Fibroblast of the aortic adventitia (primary cell): ENCODE measurements around the gene KCNK15. TPM values are rescaled to one million over a fixed set of nuclear protein-coding genes. Genes with fewer than 3 reads are reported as not detected.
A peak's percentile ranks its signal among the peaks of the same experiment; 100 is the strongest.

Experiments used
- DNase-seq: peaks from one replicate; pipeline ENCODE4 v3.0.0-alpha.2; 2010; ENCODE audit warnings: low read depth
- H3K4me3 ChIP-seq: 2 replicates; pipeline ENCODE4 v1.5.1; 2011; ENCODE audit warnings: low read depth, mild to moderate bottlenecking, control low read depth, low read length, moderate library complexity
- total RNA-seq: library from RNA; depleted of rRNA; stranded (reverse); fragments of >200 nt; gene quantifications from 2 replicates; pipeline ENCODE4 v1.2.3, GENCODE V29; 2012; ENCODE audit warnings: low replicate concordance
- TF ChIP-seq, protein P1 (sequence below): IDR thresholded peaks from 2 replicates; pipeline ENCODE4 v1.5.1; 2011; ENCODE audit warnings: mild to moderate bottlenecking, low read length, control low read depth, inconsistent platforms; ENCODE audit not compliant: insufficient read depth

KCNK15 gene
- total RNA-seq, 1 donor: 8.5 TPM

DNA sequence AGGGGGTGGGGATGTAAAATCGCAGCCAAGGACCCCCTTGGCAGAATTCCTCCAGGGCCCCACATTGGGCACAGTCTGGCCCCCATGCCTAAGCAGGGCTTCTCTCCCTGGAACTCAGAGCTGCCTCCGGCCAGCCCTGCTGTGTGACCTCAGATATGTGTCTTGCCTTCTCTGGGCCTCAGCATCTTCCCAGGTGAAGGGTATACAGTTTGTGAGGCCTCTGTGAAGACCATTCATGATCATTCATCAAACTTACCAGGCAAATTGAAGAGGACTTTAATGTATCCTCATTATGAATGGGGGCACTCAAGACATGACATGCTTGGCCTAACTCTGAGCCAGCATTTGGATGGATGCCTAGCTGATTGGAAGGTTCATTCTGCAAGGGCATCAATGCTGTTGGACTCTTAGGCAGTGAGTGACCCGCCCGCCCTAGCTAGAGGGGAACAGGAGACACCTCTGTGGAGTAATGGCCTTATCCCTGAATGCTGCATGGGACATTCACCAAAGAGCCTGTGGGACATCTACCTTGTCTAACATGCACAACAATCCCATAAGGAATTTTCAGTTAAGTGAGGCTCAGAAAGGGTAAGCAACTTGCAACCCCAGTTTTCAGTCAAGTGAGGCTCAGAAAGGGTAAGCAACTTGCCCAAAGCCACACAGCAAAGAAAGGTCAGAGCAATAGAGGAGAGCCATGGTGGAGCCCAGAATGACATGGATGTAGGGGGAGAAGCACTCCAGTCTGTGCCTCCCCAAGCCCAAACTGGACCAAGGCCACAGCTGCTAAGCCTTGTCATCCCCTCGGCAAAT, 30.0 kb upstream of the KCNK15 start:
- peak overlapping the region; percentile 22 for H3K4me3 ChIP-seq
- no peak for DNase-seq
- TF ChIP-seq, protein P1, sequence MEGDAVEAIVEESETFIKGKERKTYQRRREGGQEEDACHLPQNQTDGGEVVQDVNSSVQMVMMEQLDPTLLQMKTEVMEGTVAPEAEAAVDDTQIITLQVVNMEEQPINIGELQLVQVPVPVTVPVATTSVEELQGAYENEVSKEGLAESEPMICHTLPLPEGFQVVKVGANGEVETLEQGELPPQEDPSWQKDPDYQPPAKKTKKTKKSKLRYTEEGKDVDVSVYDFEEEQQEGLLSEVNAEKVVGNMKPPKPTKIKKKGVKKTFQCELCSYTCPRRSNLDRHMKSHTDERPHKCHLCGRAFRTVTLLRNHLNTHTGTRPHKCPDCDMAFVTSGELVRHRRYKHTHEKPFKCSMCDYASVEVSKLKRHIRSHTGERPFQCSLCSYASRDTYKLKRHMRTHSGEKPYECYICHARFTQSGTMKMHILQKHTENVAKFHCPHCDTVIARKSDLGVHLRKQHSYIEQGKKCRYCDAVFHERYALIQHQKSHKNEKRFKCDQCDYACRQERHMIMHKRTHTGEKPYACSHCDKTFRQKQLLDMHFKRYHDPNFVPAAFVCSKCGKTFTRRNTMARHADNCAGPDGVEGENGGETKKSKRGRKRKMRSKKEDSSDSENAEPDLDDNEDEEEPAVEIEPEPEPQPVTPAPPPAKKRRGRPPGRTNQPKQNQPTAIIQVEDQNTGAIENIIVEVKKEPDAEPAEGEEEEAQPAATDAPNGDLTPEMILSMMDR: no peak

DNA sequence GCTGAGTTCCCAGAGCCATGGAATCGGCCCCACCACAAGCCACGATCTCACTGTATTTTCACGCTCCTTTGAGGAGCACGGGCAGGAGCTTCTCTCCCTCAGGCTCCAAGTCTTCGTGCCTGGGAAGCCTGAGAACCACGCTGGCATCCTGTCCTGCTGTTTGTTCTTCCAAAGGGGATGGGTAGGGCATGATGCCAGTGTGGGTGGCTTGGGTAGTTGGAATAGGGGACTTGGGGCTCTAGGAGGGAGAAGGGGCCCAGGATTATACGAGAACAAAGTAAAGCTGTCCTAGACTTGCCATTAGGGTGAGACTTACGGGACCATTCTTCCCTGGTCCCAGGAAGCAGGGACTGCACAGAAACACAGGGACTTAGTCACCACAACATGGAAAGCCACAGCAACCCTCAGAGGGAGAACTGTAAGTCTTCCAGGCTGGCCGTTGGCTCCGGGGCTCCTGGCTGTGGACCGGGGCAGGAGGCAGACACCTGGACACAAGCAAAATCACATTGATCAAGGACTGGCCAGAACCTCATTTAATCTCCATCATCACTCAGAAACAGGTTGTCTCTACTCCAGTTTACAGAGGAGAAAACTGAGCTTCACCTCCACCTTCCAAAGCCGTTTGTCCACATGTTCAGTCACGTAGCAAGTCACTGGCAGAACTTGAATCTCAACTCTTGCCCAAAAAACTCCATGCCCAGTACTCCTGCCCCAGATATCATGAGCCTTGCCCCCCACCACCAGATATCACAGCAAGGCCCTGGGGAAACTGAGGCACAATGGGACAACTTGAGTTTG, 29.2 kb upstream of the KCNK15 start:
- TF ChIP-seq, protein P1: no peak
- H3K4me3 ChIP-seq: peak overlapping the region; percentile 31
- no peak for DNase-seq

DNA sequence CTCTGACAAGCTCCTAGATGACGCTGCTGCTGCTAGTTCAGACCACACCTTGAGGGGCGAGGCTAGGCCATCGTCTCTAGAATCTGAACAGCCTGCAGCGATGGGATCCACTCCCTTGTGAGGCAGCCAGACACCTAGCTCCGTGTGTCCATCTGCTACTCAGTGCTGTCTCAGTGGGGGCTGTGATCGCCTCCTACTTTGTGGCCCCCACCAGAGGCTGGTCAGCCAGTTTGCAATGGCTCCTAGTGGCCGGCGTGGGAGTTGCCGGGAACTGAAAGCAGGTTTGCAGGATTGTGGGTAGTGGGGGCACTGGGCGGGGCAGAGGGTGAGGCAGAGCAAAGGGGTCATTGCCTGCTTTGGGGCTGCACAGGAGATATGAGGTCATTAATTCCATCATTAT, 27.7 kb upstream of the KCNK15 start:
- H3K4me3 ChIP-seq: no peak overlapping the region
- no peak for DNase-seq

DNA sequence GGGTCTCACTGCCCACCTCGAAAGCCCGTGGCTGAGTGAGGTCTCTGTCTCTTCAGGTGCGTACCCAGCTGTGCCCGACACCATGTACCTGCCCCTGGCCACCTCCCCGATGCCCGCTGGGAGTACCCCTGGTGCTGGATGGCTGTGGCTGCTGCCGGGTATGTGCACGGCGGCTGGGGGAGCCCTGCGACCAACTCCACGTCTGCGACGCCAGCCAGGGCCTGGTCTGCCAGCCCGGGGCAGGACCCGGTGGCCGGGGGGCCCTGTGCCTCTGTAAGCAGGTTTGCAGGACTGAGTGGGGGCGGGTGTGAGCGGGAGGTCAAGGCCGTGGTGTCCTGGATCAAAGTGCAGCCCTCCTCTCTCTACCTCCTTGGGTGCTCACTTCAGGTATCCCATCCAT, 25.8 kb upstream of the KCNK15 start:
- no peak overlapping the region for H3K4me3 ChIP-seq
- no peak for DNase-seq
- TF ChIP-seq, protein P1: no peak

More for the DNA sequence above, 27.7 kb upstream of the KCNK15 start:
- TF ChIP-seq, protein P1: peak; percentile 58

DNA sequence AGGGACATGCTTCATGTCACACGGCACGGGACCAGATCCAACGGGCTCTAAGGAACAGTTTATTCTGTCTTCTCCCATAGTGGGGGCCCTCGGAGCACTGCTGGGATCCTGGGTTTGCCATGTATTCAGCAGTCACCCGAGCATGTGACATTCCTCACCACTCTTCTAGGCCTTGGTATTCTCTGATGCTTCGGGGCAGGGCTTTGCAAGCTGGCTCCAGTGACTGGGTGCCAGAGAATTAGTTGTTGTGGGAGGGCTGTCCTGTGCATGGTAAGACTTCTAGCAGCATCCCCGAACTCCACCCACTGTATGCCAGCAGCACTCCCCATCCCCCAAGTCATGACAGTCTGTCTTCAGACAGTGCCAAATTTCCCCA, 25.1 kb upstream of the KCNK15 start:
- no peak overlapping the region for H3K4me3 ChIP-seq
- DNase-seq: peak; percentile 80
- TF ChIP-seq, protein P1: no peak

DNA sequence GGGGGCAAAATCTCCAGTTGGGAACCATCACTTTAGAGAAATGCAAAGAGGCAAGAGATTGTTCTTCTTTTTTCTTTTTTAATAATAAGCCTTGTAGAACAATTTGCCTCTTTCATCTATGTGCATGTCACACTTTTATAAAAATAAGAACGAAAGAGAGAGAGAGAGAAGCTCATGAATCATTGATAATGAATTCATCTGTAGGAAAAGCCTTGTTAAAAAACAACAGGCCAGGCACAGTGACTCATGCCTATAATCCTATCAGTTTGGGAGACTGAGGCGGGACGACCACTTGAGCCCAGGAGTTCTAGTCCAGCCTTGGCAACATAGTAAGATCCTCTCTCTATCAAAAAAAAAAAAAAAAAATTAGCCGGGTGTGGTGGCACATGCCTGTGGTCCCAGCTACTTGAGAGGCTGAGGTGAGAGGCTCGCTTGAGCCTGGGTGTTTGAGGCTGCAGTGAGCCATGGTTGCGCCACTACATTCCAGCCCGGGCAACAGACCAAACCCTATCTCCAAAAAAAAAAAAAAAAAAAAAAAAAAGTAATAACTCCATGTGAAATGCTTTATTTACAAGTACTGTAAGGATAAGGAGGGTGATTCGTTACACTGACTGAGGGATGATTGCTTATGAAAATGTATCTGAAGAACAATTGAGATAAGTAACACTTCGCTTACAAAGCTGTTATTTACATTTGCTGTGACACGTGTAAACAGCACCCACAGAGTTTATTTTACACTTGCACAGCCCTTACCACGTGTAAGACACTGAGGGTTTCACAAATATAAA, 24.5 kb upstream of the KCNK15 start:
- peak; percentile 98 for DNase-seq
- H3K4me3 ChIP-seq: no peak overlapping the region
- TF ChIP-seq, protein P1: no peak
